HG02970 (cell line): ENCODE measurements around the gene ATP1B1.
"Not testable (repeated sequence)": the region's sequence is repeated elsewhere in the genome, so short reads cannot be mapped to it uniquely, and the experiment has no call there.

Experiments
- ATAC-seq: cut with Tn5 transposase; IDR thresholded peaks from one replicate; pipeline ENCODE4 v1.9.1; 2021; ENCODE audit warnings: mild to moderate bottlenecking, moderate library complexity, moderate number of reproducible peaks; ENCODE audit not compliant: unreplicated experiment, low FRiP score

ATP1B1 gene

DNA sequence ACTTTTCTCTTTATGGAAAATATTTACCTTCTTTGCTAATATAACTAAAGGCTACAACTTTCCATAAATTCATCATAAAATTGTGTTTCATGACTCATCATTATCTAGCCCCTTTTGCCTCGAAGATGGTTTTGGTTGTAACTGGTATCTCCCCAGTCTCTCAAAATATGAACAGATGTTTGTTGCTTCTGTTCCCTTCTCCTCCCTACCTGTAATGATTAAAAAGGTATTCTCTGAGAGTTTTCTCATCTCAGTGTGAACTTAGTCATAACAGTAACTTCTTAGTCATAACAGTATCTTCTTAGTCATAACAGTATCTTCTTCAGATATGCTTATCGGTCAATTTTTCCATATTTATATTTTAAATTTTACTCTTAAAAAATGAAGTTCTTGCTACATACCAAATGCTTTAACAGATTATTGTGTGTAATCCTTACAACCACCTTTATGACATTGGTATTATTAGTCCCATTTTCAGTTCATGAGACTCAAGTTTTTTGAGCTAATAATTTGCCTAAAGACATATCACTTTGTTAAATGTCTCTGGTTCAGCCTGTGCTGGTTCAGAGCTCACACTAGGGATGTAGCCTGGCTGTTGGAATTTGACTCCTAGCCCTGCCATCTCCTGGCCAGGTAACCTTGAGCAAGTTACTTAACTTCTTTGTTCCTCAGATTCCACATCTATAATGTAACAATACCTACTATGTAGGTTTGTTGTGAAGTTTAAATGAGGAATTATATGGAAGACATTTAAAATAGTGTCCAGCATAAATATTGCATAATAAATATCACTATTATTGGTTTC lies 32.6 kb downstream of the ATP1B1 start:
- peak; percentile 77 for ATAC-seq

- no peak for ATAC-seq
These were observed 34.9 kb downstream of the ATP1B1 start for GRCh38 chr1:169141356-169141755.

DNA sequence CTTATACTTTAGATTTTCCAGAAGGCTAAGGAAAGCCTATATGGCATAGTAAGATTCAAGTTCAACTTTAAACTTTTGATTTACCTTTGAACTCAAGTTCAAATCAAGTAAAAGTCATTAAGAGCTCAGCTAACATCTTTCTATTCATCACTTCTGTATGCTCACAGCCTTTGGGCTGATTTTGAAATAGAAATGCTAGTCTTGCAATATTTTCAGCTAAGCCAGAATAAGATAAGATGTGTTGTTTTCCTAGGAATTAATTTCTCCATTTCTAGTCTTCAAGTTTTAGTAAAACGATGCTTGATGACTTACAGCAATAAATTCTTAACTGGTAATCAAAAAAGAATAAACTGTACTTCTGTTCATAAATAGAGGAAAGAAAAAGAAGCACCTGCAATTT lies 35.6 kb downstream of the ATP1B1 start:
- ATAC-seq = no peak

DNA sequence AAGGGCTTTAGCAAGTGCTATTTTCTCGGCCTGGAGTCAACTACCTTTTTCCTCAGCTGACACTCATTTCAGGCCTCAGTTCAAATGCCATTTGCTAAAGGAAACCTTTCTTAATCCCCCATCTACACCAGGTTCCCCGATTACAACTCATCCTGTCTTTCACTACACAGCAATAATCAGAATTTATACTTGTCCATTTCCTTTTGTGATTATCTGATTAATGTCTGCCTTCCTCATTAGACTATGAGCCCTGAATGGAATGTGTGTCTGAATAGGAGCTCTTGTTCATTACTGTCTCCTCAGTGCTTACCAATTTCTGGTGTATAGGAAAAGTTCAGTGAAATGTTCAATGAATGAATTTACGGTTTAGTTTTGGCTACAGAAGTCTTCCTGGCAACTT lies 36.9 kb downstream of the ATP1B1 start:
- ATAC-seq = no peak

- ATAC-seq = no peak
These were observed 37.5 kb downstream of the ATP1B1 start for GRCh38 chr1:169143984-169144383.

DNA sequence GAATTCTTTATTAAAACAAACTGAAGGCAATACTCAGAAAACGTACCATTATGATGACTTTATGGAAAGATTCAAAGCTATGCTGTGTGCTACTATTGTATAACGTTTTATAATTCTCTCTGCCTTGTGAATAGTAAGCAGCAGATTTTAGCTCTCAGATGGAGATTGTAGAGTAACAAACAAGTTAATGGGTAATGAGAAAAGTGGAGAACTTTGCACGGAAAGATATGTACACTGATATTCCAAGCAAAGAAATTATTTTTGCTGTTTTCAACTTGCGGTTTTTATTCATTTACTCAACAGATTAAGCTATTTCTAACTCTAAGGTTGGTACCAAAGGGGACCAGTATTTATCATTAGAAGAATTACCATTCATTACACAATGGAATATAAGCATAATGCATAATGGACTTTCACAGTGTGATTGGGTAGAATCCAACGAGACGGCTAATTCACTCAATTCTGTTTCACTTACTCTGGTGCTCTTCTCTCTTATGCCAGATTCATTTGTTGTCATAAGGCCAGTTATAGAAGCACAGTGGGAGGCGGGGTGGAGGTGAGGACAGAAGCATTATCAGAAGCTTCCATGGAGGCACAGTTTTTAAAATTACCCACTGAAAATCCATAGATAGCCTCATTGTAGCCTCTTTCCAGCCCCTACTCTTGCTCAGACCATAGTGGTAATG lies 38.6 kb downstream of the ATP1B1 start:
- ATAC-seq = no peak

DNA sequence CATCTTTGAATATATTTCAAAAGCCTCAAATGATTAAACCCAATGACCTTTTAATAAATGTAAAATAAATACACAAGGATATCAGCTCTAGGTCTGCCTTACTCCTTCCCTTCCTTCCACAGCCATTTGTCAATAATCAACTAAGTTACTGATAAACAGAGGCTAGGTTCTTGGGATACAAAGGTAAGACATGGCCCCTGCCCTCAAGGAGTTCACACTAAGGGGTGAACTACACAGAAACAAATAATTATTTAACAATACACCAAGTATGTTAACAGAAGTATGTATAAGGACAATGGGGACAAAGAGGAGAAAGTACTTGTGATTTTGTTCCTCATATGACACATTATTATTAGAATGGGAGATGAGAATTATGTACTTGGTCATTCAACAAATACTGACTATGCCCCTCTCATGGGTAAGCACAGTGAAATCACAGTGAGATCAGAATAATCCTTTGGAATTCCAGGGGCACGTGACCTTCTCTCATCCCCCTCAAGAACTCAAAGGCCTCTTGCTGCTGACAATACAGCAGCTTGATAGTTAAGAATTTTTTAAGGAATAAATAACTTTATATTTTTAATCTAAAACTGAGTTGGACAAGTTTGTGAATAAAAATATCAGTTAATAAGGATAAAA lies 40.2 kb downstream of the ATP1B1 start:
- ATAC-seq = no peak

- no peak for ATAC-seq
These were observed 42.2 kb downstream of the ATP1B1 start for GRCh38 chr1:169148472-169149252.

DNA sequence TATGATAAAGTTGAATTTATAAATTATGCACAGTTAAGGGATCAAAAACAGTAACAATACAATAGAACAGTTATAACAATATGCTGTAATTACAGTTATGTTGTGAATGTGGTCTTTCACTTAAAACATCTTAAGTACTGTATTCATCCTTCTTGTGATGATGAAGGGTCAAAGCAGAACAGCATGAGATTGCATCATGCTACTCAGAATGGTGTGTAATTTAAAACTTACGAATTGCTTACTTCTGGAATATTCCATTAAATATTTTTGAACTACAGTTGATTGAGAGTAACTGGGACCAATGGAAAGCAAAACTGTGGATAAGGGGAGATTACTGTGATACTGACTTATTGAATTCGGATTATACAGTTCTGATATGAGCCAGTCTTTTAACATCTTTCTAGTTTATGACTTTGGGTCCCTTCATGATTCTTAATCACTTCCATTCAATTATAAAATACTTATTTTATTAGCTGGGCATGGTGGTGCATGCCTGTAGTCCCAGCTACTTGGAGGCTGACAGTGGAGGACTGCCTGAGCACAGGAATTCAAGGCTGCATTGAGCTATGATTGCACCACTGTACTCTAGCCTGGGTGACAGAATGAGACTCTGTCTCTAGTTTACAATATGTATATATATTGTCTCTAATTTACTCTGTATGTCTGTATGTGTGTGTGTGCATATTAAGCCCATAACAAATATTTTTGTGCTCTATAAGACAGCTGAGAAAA lies 43.2 kb downstream of the ATP1B1 start:
- no peak for ATAC-seq

GRCh38 chr1:169150641-169151337 lies 44.3 kb downstream of the ATP1B1 start:
- ATAC-seq = no peak

- no peak for ATAC-seq
These were observed 44.9 kb downstream of the ATP1B1 start for GRCh38 chr1:169151338-169151837.

GRCh38 chr1:169155675-169156074 lies 49.2 kb downstream of the ATP1B1 start:
- ATAC-seq = no peak

DNA sequence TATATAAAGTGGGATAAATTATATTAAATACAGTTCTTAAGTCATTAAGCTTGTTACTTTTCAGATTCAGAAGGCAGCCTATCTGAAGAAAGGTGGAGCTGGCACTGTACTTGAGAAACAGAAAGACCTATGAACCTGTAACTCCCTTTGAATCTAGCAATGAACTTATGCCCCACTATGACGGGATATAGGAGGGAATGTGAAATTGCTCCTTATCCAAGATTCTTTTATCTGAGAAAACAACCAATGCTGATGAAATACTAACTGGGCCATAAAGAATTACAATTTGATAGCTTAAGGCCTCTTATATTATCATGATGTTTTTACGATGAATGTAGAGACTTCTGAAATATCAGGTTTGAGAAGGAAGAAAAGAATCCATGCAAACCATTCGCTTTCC lies 50.1 kb downstream of the ATP1B1 start:
- no peak for ATAC-seq

DNA sequence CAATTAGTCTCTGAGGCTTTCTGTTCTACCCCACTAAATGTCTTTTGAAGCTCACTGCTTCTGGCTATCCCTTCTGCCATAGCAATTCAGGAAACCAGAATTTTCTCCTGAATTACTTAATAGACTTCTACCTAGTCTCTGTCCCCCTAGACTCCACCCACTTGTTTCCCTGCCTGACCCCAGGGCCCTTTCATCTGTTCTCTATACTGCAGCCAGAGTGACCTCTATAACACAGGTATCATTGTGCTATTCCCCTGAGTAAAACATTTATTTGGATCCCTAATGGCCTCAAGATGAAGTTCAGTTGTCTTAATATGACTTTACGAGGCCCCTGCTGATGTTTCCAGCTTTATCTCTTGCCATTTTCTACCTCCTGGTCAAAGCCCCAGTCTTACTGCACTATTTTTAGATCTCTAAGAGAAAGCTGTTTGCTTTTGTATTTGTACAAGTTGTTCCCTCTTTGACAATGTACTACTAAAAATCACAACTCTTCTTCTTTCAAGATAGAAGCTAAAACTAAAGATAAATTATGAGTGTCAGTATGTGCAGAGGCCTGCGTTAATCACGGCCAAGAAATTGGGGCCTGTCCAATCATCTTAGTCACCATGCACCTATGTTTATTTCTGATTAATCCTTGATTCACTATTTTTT lies 54.5 kb downstream of the ATP1B1 start:
- no peak for ATAC-seq

DNA sequence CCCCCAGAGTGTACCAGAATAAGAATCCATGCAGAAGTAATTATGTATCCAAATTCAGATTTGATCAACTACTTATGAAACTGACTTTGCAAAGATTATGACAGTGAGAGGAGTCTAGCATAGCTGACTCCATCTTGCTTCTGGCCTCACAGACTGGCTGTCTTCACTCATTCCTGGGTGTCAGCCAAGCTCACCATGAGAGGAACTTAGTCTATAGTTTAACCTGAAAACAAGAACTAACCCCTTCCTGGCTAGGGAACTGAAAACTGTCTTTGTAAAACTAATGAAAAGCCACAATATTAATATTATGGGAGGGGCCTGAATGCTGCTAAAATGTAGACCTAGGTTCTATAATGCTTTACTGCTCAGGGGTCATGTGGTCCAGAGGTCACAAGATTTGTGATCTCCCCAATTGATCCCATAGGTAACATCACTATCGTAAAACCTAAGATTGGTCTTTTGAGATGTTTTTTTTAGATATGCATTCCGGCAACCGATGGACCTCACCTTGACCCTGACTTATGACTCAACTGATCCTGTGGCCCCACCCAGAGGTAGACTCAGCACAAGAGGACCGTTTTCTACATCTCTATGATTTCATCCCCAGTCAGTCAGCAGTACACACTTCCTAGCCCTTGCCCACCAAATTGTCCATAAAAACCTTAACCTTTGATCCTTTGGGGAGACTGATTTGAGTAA lies 55.2 kb downstream of the ATP1B1 start:
- ATAC-seq = peak; percentile 55

DNA sequence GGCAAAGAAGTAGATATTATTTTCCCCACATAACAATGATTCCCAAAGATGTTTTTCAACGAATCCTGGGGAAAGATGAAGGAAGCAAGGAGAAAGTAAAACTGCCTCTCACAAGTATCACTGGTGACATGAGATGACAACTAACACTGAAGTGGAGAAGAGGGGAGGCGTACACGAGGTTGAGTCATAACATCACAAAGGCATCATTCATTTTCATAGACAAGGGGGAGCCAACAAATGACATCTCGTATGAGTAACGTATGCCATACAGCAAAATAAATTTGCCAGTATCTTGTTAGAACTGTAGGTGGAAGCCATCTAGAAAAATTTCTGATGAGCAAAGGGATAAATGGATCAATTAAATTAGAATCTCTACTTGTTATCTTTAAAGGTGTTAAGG lies 56.6 kb downstream of the ATP1B1 start:
- ATAC-seq = no peak

GRCh38 chr1:169175461-169175860 lies 69.0 kb downstream of the ATP1B1 start:
- ATAC-seq = no peak

- not testable (repeated sequence) for ATAC-seq
These were observed 72.9 kb downstream of the ATP1B1 start for GRCh38 chr1:169179431-169179830.
